Stimulated activated CD4-positive, alpha-beta T cell treated with anti-CD3 and anti-CD28 coated beads, Interleukin-1b, Interleukin-23, amount 100 ng/mL, for 24 hours (primary cell): ENCODE data around the gene SMIM11.
"Not testable (repeated sequence)": the region's sequence is repeated elsewhere in the genome, so short reads cannot be mapped to it uniquely, and the experiment has no call there.

Source experiments
- DNase-seq, 4 experiments: peaks; one replicate each; pipeline ENCODE4 v3.0.0-alpha.2; 2020; ENCODE audit warnings: low read depth in 4 of 4, low spot score in 1 of 4

The SMIM11 gene

DNA sequence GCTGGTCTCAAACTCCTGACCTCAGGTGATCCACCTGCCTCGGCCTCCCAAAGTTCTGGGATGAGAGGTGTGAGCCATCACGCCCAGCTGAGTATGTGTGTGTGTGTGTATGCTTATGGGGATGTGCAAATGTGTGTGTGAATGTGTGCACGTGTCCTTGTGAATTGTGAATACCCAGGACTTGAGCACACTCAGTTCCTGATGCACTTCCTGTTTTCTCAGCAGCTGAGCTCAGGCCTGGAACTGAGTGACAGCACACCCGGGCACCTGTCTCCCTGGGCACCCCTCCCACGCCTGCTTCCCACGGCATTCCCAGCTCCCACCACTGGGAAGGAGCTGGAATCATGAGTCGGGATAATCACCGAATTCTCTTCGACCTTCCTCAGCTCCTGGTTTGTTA, 32.0 kb downstream of the SMIM11 start:
- not testable (repeated sequence) for DNase-seq

DNA sequence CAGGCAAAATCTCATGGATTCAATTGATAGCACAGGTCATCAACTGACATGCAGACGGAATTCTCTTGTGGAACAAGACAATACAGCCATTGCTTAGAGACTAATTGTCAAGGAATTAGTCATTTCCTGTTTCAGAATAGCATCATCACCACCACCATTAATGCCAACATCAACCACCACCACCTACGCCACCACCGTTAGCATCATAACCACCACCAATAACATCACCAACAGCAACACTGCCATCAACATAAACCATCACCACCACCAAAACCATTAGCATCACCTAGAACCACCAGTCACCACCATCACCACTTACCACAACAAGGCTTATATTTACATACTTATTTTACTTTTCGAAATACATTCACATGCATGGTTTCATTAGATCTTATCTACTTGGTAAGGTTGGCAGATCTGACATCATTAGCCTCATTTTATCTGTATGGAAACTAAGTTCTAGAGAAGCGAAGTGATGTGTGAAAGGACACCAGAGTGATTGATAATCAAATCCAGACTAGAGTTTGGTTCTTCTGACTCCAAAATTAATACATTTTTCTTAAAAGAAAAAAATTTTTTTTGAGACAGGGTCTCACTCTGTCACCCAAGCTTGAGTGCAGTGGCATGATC, 42.3 kb downstream of the SMIM11 start:
- DNase-seq: not testable (repeated sequence)

GRCh38 chr21:34423805-34424204, 48.5 kb downstream of the SMIM11 start, which contains the start of gene SMIM34:
Gene SMIM34 (minus strand): TSS chr21:34423951. CDS start chr21:34423839, 112 bp downstream.
- DNase-seq: not testable (repeated sequence)

DNA sequence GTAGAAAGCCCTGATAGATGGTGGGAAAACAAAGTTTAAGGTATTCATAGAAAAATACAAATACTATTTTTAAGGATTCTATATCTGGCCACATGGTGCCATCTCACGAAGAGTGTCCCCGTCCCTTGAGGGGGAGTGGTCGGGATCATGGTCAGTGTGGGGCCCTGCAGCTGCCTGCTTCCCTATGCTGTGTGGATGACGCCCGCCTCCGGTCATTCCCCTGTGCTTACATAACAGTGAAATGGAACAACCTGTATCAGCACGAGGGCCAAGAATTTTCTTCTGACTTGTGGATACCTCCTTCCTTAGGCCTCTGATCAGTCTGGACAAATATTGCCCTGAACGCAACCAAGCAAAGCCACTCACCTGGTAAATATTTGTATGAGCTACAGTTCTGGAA, 52.0 kb downstream of the SMIM11 start:
- DNase-seq: not testable (repeated sequence)

DNA sequence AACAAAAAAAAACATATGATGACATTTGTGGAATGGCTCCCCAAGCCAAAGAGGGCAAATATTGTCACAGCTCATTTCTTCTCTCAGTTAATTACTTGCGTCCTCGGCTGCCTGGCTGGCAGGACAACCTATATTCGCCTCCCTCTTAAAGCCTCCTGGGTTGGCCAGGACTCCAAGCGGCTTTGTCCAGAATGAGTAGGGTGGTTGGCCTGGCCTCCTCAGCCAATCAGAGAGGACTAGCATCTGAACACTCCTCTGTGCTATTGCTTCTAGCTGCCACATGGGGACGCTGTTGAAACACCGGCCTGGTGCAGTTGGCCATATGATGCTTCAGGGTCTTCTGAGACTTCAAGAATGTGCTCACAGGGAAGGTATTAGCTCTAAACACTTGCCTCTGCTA, 53.1 kb downstream of the SMIM11 start:
- not testable (repeated sequence) for DNase-seq

DNA sequence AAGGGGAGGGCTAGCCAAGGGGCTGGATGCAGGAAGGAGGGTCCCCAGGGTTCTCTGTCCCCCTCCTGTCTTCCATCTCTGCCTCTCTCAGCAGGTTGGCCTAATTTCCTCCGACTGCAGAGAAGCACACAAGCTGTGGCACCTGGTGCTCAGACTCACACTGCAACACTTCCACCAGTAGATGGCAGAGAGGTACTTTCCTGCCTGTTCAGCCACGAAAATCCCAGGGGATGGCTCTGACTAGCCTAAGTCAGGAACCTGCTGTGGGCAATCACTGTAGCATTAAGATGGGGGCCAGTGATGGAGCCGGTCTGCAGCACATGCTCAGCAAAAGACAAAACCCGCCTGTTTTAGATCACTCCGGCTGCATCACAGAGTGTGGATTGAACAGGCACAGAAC, 54.4 kb downstream of the SMIM11 start:
- DNase-seq: not testable (repeated sequence)
